ENCODE data around the gene NPNT.

- TF ChIP-seq, protein P1, sequence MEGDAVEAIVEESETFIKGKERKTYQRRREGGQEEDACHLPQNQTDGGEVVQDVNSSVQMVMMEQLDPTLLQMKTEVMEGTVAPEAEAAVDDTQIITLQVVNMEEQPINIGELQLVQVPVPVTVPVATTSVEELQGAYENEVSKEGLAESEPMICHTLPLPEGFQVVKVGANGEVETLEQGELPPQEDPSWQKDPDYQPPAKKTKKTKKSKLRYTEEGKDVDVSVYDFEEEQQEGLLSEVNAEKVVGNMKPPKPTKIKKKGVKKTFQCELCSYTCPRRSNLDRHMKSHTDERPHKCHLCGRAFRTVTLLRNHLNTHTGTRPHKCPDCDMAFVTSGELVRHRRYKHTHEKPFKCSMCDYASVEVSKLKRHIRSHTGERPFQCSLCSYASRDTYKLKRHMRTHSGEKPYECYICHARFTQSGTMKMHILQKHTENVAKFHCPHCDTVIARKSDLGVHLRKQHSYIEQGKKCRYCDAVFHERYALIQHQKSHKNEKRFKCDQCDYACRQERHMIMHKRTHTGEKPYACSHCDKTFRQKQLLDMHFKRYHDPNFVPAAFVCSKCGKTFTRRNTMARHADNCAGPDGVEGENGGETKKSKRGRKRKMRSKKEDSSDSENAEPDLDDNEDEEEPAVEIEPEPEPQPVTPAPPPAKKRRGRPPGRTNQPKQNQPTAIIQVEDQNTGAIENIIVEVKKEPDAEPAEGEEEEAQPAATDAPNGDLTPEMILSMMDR (IDR thresholded peaks at IDR 0.05): no peak
- no peak for TF ChIP-seq POLR2A (IDR thresholded peaks at IDR 0.05)
- no peak for TF ChIP-seq EP300 (IDR thresholded peaks at IDR 0.05)
These were observed 16.6 kb upstream of the NPNT start for GRCh38 chr4:105878668-105879067.

Data from tibial nerve (tissue), 4 donors.